SHP77 (cell line): Measurements from ENCODE around the gene SDK1.
A peak's percentile ranks its signal among the peaks of the same experiment; 100 is the strongest.

Experiments
- DNase-seq, 2 experiments: peaks; one replicate each; lab custom pipeline; 2025; lab: John Stamatoyannopoulos, UW

The SDK1 gene, protein sequence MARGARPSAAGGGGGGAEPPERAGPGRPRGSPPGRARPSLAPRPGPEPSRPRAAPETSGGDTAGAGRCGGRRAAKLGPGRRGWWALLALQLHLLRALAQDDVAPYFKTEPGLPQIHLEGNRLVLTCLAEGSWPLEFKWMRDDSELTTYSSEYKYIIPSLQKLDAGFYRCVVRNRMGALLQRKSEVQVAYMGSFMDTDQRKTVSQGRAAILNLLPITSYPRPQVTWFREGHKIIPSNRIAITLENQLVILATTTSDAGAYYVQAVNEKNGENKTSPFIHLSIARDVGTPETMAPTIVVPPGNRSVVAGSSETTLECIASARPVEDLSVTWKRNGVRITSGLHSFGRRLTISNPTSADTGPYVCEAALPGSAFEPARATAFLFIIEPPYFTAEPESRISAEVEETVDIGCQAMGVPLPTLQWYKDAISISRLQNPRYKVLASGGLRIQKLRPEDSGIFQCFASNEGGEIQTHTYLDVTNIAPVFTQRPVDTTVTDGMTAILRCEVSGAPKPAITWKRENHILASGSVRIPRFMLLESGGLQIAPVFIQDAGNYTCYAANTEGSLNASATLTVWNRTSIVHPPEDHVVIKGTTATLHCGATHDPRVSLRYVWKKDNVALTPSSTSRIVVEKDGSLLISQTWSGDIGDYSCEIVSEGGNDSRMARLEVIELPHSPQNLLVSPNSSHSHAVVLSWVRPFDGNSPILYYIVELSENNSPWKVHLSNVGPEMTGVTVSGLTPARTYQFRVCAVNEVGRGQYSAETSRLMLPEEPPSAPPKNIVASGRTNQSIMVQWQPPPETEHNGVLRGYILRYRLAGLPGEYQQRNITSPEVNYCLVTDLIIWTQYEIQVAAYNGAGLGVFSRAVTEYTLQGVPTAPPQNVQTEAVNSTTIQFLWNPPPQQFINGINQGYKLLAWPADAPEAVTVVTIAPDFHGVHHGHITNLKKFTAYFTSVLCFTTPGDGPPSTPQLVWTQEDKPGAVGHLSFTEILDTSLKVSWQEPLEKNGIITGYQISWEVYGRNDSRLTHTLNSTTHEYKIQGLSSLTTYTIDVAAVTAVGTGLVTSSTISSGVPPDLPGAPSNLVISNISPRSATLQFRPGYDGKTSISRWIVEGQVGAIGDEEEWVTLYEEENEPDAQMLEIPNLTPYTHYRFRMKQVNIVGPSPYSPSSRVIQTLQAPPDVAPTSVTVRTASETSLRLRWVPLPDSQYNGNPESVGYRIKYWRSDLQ (N-terminal part only)

DNA sequence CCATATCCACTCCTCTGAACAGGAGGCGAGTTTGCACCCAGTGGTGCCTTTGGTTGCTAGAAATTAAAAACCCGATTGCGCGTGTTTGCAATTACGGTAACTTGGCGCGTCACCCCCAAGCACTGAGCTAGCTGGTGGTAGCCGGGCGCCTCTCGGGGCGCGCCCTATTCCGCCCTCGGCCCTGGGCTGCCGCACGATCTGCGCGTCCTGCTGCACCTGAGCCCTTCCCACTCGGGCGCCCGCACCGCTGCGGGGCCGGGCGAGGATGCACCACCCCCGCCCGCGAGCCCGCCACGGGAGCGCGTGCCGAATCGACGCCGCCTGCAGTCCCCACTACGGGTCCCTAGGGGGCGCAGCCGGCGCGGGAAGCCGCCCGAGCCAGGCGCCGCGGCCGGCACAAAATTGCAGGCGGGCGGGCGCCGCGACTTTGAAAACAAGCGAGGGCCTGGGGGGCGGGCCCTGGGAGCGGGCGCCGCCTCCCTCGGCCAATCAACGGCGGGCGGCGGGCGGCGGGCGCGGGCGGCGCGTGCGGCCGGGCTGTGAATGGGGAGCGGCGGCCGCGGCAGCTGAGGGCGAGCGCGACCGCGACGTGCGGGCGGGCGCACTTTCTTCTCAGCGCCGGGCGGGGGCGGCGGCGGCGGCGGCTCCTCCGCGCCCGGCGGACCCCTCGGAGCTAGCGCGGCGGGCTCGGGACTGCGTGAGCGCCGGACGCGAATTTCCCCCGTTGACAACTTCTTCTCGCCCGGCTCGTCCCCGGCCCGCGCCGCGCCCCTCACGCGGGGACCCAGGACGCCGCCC lies at the start of gene SDK1:
TSS of gene SDK1 (plus strand) at position 602 of the 798 bp plus-strand sequence. CDS start 335 bp downstream, outside the sequence.
- peak; percentile 91 to 96 for DNase-seq

DNA sequence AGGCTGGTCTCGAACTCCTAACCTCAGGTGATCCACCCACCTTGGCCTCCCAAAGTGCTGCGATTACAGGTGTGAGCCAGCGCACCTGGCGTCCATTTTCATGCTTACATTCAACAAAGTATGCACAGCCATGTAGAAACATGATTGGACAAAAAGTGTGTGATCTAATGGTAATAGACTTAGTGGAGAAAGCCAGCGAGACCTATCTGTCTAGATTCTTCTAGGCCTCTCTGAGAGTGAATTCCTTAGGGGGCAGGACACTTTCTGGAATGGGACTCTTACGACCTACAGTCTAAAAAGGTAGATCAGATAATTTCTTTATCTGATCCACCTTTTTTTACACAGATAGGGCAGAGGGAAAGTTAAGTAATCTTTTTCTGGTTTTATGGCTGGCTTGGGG lies 46.3 kb upstream of the SDK1 start:
- no peak for DNase-seq

DNA sequence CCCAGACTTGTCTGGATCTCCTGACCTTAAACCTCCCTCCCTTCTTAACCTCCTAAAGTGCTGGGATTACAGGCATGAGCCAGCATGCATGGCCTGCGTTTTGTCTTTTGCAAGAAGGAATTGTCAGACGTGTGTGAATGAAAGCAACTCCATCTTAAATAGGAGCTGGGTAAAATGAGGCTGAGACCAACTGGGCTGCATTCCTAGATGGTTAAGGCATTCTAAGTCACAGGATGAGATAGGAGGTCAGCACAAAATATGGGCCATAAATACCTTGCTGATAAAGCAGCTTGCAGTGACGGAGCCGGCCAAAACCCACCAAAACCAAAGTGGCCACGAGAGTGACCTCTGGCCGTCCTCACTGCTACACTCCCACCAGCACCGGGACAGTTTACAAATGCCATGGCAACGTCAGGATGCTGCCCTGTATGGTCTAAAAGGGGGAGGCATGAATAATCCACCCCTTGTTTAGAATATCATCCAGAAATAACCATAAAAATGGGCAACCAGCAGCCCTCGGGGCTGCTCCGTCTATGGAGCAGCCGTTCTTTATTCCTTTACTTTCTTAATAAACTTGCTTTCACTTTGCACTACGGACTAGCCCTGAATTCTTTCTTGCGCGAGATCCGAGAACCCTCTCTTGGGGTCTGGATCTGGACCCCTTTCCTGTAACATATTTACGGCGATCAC lies 41.2 kb upstream of the SDK1 start:
- no peak for DNase-seq

DNA sequence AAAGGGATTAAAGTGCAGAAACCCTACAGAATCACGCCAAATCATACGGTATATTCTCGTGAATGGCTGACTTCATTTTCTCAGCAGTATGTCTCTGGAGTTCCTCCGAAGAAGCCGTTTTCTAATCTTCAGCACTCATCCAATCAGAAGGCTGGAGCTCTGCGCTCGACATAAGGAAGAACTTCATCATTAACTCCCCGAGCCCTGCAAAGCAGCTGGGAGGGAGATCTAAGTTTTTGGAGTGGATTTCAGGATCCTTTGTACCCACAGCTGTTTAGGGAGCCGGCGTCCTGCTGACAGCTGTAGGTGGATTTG lies 40.7 kb upstream of the SDK1 start:
- DNase-seq: no peak

DNA sequence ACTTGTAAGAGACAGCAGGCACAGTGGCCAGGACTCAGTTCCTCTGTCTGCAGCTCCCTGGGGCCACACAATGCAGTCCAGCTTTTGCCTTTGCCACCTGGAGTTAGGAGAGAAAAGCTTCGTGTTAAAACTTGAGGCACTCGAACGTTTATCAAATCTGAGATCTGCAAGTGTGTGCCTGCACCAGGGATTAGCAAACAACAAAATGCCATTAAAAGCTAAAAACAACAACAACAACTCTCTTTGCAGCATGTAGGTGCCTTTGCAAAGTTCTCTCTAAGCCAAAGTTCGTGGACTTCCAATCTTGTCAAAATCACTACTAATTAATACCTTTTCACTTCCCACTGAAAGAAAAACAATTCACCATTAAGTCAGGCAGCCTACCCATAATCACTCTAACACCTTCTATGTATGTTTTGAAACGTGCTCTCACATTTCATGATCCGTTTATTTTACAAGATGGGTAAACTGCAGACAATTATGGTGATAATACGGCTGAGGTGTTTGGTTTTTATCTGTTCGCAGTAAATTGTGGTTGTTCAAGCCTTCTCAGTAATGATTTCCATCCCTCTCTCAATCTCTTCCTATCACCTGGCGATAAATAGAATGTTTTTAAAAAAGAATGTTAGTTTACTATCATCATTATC lies 36.2 kb upstream of the SDK1 start:
- no peak for DNase-seq

DNA sequence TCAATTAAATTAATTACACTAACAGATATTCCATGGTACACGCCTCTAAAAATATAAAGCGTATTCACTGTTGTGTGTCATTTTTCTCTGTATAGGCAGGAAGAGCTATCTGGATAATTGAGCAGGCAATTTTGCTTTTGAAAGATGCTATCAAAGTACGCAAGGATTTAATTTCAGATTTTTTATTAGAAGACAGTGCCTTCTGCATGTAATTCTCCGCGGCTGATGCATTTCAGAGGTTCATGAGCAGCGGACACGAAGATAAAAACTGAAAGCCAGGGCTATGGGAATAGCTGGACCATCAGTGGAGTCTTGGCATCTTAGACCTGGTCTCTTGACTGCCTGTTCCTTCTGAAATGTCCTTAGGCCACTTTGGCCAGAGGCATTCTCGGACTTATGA lies 35.7 kb upstream of the SDK1 start:
- DNase-seq: no peak

DNA sequence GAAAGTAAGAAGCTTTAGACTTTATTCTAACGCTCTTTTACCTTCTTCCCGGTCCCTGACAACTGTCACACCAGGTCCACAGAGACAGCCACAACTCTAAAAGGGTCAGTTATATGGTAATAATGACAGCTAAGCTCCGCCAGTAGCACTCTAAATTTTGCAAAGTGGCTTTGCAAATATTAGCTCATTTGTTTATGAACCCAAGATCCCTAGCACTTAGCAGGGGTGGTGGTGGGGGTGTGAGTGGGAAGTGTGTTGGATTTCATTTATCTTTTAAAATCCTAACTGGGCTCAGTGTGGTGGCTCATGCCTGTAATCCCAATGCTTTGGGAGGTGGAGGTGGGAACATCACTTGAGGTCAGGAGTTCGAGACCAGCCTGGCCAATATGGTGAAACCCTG lies 34.8 kb upstream of the SDK1 start:
- DNase-seq: no peak

DNA sequence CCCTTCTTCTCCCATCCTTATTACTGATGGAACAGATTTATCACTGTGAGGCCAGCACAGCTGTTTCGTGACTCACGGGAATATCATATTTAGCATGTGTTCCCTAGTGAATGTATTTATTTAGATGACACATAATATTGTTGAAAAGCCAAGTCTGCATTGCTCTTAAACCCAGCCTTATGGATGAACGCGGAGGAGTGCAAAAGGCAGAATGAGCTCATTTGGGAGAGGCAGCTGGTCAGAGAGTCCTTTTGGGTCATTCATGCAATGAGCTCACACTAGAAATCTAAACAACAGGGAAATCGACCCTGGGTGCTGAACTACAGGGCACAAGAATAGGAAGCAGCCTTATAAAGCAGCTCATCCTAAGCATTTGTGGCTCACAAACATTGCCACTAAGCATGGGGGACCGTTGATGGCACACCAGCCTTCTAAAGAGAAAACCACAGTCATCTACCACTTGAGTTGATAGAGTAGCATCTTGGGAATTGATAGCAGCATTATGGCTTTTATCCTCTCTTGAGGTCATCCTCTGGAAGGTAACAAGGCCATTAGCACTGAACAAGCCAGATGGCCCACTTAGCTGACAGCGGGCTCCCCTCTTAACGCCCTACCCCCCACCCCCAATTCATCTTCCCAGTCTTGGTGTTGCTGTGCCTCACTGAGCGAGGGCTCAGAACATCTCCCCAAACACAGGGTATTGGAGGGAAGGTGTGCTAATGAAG lies 32.9 kb upstream of the SDK1 start:
- peak; percentile 90 to 91 for DNase-seq

DNA sequence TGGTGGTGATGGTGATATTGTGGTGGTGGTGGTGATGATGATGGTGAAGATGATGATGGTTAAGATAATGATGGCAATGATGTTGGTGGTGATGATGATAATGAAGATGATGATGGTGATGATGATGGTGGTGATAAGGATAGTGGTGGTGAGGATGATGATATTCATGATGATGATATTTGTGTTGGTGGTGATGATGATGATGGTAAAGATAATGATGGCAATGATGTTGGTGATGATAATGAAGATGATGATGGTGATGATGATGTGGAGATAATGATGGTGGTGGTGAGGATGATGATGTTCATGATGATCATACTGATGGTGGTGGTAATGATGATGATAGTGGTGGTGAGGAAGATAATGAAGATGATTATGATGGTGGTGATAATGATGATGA lies 30.7 kb upstream of the SDK1 start:
- DNase-seq: no peak

DNA sequence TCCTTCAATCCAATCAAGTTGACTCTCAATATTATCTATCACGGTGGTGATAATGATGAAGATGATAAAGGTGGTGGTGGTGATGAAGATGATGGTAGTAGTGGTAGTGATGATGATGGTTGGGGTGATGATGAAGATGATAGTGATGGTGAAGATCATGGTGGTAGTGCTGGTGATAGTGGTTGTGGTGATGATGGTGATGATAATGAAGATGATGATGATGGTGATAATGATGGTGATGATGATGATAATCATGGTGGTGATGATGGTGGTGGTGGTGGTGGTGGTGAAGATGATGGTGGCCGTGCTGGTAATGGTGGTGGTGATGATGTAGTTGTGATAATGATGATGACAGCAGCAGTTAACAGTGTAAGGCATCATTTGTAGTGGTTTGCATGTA lies 29.8 kb upstream of the SDK1 start:
- DNase-seq: no peak

DNA sequence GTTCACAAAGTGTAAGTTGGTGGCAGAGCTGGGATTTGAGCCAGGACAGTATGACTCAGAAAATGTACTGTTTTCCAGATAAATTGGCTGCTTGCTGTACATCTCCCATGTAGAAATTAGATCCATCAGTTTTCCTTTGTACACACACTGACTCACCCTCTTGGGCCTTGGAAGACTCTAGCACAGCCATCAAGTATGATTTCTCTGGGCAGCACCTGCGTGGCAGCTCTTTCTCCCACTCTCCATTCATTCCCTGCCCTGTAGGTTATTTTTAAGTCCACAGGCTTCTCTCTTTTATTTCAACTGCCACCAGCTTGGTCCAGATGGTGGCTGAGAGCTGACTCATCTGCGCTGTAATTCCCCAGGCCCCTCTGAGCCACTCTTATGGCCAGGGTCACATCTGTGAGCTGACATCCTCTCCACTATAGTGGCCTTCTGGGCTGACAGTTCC lies 28.3 kb upstream of the SDK1 start:
- peak; percentile 64 to 67 for DNase-seq

DNA sequence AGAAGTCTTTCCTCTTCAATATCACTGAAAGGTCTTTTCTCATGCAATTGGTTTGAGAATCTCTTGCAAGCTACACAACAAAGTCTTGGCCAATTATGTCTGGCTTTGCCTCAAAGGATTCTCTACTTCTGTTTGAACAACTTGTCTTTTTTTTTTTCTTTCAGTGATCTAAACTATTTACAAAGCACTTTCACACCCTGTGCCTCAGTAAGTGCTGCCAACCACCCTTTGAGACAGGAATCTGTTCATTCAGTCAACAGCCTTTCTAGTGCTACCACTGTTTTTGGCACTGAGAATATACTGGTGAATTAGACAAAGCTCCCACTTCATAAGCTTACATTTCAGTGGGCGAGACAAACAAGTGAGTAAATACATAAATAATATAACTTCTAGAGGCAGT lies 26.9 kb upstream of the SDK1 start:
- DNase-seq: no peak

DNA sequence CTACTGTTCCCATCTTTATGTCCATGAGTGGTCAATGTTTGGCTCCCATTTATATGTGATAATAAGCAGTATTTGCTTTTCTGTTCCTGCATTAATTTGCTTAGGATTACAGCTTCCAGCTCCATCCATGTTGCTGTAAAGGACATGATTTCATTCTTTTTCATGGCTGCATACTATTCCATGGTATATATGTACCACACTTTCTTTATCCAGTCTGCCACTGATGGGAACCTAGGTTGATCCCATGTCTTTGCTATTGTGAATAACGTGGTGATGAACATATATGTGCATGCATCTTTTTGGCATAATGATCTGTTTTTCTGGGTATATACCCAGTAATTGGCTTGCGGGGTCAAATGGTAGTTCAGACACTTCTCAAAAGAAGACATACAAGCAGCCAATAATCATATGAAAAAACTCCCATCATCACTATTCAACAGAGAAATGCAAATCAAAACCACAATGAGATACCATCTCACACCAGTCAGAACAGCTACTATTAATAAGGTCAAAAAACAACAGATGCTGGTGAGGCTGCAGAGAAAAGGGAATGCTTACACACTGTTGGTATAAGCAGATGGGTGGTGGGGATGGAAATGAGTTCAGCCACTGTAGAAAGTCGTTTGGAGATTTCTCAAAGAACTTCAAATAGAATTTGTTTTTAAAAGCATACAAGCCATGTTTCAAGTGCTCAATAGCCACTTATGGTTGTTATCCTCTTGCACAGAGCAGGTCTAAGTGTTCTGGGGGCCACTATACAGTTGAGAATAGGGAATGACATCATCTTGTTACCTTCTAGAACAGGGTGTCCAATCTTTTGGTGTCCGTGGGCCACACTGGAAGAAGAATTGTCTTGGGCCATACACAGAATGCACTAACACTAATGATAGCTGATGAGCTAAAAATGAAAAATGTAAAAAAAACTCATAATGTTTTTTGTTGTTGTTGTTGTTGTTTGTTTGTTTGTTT lies 23.2 kb upstream of the SDK1 start:
- DNase-seq: no peak

DNA sequence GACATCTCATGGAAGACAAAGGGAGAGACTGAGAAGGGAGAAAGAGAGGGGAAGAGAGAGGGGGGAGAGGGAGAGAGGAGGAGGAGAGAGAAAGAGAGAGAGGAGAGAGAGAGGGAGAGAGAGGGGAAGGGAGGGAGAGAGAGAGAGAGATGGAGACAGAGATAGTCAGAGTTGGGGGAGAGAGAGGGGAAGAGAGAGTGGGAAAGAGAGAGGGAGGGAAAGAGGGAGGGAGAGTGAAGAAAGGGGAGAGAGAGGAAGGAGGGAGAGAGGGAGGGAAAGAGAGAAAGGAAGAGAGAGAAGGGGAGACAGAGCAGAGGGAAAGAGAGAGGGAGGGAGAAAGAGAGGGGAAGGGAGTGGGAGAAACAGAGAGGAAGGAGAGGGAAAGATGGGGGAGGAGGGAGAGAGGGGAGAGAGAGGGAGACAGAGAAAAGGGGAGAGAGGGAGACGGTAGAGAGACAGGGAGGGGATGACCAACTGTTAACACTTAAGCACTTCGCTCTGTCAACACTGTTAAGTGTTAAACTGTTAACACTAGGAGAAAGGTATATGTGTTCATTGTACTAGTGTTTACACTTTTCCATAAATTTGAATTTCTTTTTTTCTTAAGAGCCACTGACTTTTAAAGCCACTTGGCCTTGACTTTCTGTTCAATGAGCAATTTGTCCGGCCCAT lies 21.8 kb upstream of the SDK1 start:
- no peak for DNase-seq

DNA sequence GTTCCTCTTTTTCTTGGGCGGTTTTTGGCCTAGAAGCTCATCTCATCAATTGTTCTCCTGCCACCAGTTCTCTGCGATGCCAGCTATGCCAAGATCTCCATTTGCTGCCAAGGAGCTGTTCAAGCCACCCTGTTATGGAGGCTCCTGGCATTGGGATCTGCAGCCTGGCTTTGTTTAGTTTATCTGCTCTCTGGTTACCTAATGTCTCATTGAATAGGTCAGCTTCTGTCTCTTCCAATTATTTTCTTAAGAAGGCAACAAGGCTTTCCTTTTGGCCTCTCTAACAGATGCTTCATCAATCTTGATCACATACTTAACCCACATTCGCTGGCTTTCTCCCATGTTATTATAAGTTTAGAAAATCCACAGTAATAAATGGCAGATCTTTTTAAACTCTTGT lies 20.6 kb upstream of the SDK1 start:
- DNase-seq: no peak

DNA sequence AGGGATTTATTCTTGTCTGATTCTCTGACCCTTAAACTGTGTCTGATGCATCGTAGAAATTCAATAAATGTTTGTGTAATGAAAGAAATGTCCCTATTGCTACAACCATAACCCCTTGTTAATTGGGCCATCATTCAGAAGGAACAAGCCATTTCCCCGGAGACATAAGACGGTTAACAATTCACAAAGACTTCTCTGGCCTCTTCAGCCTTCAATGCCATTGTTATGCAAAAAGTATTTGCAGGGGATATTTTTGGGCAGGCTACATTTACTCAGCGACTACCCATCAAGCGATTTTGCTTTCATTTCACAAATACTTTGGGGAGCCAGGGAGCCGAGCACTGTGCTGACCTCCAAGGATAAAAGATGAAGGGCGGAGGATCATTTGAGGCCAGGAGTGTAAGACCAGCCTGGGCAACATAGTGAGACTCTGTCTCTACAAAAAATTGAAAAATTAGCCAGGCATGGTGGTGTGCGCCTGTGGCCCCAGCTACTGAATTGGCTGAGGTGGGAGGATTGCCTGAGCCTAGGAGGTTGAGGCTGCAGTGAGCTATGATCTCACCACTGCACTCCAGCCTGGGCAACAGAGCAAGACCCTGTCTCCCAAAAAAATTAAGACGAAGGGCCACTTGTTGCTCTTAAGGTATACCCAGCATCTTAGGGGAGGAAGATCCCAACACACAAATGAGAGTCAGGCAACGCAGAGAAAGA lies 20.0 kb upstream of the SDK1 start:
- no peak for DNase-seq

DNA sequence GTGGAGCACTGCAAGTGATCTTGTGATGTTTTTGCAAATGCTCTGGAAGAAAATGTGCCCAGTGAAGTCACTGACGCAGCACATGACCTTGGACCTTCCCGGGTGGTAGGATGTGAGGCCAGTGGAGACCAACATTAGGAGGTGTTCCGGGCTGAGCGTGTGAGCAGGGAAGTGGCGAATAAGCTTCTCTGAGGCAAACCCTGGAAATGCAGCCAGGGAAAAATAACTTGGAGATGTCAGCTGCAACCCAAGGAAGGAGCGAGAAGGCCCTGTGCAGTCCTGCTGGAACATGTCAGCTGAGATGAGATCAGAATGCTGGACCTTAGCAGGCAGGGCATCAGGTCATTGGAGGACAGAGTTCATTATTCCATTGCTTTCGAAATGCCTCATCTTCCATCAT lies 18.6 kb upstream of the SDK1 start:
- DNase-seq: no peak
